Measurements from ENCODE around the gene LEMD1. TPM values are rescaled to one million over a fixed set of nuclear protein-coding genes. Genes with fewer than 3 reads are reported as not detected.

The LEMD1 gene
- total and polyA plus RNA-seq, 3 experiments from 2014 or later, result 0.55 TPM; not detected in 2

DNA sequence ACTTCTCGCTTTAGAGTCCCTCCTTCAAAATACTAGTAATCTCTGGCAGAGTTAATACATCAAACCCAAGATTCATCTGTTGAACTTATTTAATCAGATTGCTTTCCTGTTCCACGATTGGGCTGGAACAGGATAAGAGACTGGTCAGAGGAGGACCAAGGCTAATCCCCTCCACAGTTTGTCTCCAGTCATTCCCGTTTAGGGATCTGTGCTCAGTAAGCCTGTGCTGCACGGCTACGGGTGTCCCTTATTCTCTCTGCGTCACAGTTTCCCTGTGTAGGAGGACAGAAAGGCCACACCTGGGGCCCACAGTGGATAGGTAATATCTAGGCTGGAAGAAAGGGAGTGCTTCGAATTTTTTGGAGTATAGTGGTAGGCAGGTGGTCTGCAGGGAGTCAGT is 83.8 kb downstream of the LEMD1 start:
- Mint-ChIP-seq H3K4me1 (peaks cover 0 to 7% (median 7%) of the 10 kb centered on the region in 3 donors), H3K27ac (no peak overlapping the region)

DNA sequence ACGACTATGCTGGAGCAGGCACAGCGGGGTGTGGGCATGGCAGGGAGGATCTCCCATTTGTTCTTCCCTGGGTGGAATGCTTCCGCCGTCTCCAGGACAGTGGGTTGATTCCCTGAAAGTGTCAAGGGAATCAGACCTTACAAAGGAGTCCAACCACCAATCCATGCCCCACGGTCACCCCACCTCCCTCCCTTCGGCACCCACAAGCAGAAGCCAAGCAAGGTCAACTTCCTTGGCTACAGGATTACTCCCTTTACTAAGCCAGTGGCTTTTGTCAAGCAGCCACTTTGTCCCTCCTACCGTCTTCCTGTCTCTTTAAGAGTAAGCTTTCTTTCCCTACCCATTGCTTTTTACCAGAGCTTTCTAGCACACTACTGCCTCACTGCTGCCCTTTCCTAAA is 84.4 kb downstream of the LEMD1 start:
- Mint-ChIP-seq H3K9me3 (no peaks in the 10 kb centered on the region), H3K27me3 (peaks cover 5 to 12% of the 10 kb centered on the region in 2 donors), H3K4me1 (peaks cover 0 to 5% (median 3%) of the 10 kb centered on the region in 3 donors), H3K27ac (no peak overlapping the region), H3K36me3 (no peaks in the 10 kb centered on the region), H3K4me3 (no peak overlapping the region)
- no peaks in the 10 kb centered on the region for H3K9me3 ChIP-seq (ENCODE audit: low read length)
- no peak overlapping the region for H3K27ac ChIP-seq (ENCODE audit: low read depth, low read length)
- H3K4me1 ChIP-seq (ENCODE audit: insufficient read depth, low read length), result no peaks in the 10 kb centered on the region
- ChIA-PET POLR2A (no interaction called here), CTCF (interaction anchor here (0.7 to 40.7 kb wide), 11 partner anchors 8 to 321 kb away, joined by 3 to 1351 read pairs (median 4); partner anchors contain the start of gene KLHDC8A)
- peaks cover 3% of the 10 kb centered on the region for H3K27me3 ChIP-seq (ENCODE audit: insufficient read depth, low read length, poor library complexity, severe bottlenecking)
- H3K4me3 ChIP-seq (ENCODE audit: low read length), result no peak overlapping the region
- no peaks in the 10 kb centered on the region for H3K36me3 ChIP-seq (ENCODE audit: insufficient read depth, low read length)
- DNase-seq, result no peak

More for the DNA sequence above, 83.8 kb downstream of the LEMD1 start:
- Mint-ChIP-seq H3K4me3 (no peak overlapping the region), H3K36me3 (no peaks in the 10 kb centered on the region), H3K9me3 (no peaks in the 10 kb centered on the region), H3K27me3 (peaks cover 10 to 18% of the 10 kb centered on the region in 2 donors)
- peaks cover 8% of the 10 kb centered on the region for H3K27me3 ChIP-seq (ENCODE audit: insufficient read depth, low read length, poor library complexity, severe bottlenecking)
- no peaks in the 10 kb centered on the region for H3K36me3 ChIP-seq (ENCODE audit: insufficient read depth, low read length)
- no peak for DNase-seq
- ChIA-PET CTCF (interaction anchor here (1.3 to 40.7 kb wide), 5 partner anchors 11 to 186 kb away, joined by 3 to 1351 read pairs (median 41); no protein-coding TSS in a partner anchor), POLR2A (no interaction called here)
- H3K4me1 ChIP-seq (ENCODE audit: insufficient read depth, low read length), result no peaks in the 10 kb centered on the region
- no peaks in the 10 kb centered on the region for H3K9me3 ChIP-seq (ENCODE audit: low read length)
- H3K27ac ChIP-seq (ENCODE audit: low read depth, low read length), result no peak overlapping the region
- no peak overlapping the region for H3K4me3 ChIP-seq (ENCODE audit: low read length)

DNA sequence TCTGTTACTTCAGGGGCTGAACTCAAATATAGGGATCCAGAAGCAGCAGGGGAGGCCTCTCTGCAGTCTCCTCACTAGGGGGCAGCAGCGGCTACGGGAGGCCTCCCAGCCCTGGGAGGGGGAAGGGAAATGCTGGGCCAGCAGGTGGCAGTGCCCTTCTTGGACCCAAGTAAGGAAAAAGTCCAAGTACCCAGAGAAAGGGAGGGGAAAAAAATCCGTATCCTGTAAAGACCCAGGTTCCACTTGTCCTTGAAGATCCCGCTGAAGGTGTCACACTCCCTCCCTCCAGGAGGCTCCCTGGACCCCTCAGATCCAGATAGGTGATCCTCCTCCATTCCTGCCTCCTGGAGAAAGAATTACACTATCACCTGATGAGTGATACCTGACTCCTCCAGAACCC is 86.2 kb downstream of the LEMD1 start:
- no peak overlapping the region for H3K4me3 ChIP-seq (ENCODE audit: low read length)
- ChIA-PET POLR2A (interaction anchor here (0.5 to 0.6 kb wide), 2 partner anchors 16 to 100 kb away, joined by 3 to 5 read pairs; no protein-coding TSS in a partner anchor), CTCF (interaction anchor here (0.6 to 40.7 kb wide), 18 partner anchors 9 to 323 kb away, joined by 3 to 1351 read pairs (median 4); partner anchors contain the start of genes KLHDC8A and NUAK2)
- Mint-ChIP-seq H3K36me3 (peaks cover 0 to under 1% (median 0%) of the 10 kb centered on the region in 3 donors), H3K4me1 (peaks cover 0 to 2% (median 0%) of the 10 kb centered on the region in 3 donors), H3K9me3 (no peaks in the 10 kb centered on the region), H3K27ac (no peak overlapping the region), H3K27me3 (peaks cover 0 to 10% of the 10 kb centered on the region in 2 donors), H3K4me3 (no peak overlapping the region)
- no peaks in the 10 kb centered on the region for H3K4me1 ChIP-seq (ENCODE audit: insufficient read depth, low read length)
- H3K9me3 ChIP-seq (ENCODE audit: low read length), result no peaks in the 10 kb centered on the region
- H3K27me3 ChIP-seq (ENCODE audit: insufficient read depth, low read length, poor library complexity, severe bottlenecking), result no peaks in the 10 kb centered on the region
- peak; percentile 63 to 83 (median 64) for DNase-seq
- H3K27ac ChIP-seq (ENCODE audit: low read depth, low read length), result no peak overlapping the region
- H3K36me3 ChIP-seq (ENCODE audit: insufficient read depth, low read length), result no peaks in the 10 kb centered on the region

DNA sequence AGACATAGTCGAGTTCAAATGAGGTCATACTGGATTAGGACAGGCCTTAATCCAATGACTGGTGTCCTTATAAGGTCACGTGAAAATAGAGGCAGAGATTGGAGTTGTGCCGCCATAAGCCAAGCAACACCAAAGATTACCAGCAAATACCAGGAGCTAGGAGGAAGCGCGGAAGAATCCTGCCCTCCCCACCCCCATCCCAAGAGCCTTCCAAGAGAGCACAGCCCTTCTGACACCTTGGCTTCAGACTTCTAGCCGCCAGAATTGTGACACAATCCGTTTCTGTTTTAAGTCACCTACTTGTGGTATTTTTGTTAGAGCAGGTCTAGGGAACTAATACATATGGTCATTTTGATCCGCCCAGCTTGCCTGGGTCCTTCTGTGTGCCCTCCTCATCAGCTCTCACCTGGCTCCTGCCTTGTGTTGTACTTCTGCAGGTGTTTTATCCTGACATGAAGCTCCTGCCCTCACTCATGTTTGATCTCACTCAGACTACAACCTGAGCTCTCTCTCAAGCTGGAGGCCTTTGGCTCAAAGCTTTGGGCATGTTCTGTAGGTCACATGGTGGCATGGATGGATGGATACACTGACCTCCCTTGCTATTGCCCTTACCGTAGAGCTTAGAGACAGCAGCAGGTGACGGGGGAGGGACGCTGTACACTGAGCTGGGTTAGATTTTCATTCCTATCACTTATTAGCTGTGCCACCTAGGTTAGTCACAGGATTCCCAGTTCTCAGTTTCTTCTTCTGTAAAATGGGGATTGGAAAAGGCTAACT is 89.7 kb downstream of the LEMD1 start:
- Mint-ChIP-seq H3K27ac (no peak overlapping the region), H3K9me3 (no peaks in the 10 kb centered on the region), H3K4me1 (peaks cover 0 to 2% (median 0%) of the 10 kb centered on the region in 3 donors), H3K4me3 (no peak overlapping the region), H3K27me3 (peaks cover 4 to 6% of the 10 kb centered on the region in 2 donors), H3K36me3 (peaks cover 0 to 3% (median 0%) of the 10 kb centered on the region in 3 donors)
- ChIA-PET POLR2A (interaction anchor here (1.0 kb wide), 1 partner anchor 59 kb away, joined by 5 read pairs; no protein-coding TSS in a partner anchor), CTCF (interaction anchor here (0.7 to 40.7 kb wide), 6 partner anchors 10 to 193 kb away, joined by 3 to 1351 read pairs (median 6); partner anchors contain the start of gene NUAK2)
- Histone ChIP-seq H3K27me3 (ENCODE audit: insufficient read depth, low read length, poor library complexity, severe bottlenecking) (peaks cover 5% of the 10 kb centered on the region), H3K9me3 (ENCODE audit: low read length) (no peaks in the 10 kb centered on the region), H3K4me3 (ENCODE audit: low read length) (no peak overlapping the region), H3K27ac (ENCODE audit: low read depth, low read length) (no peak overlapping the region), H3K4me1 (ENCODE audit: insufficient read depth, low read length) (no peaks in the 10 kb centered on the region), H3K36me3 (ENCODE audit: insufficient read depth, low read length) (no peaks in the 10 kb centered on the region)
- DNase-seq, result no peak

Other genes starting within 250 kb of the LEMD1 start
- 10 to 100 TPM; 12.9 to 13.4 TPM for gene DSTYK, start 210.4 kb downstream of the LEMD1 start, total RNA-seq
- 8.6 TPM for gene DSTYK, start 210.4 kb downstream of the LEMD1 start, polyA plus RNA-seq
- gene TMCC2, start 194.1 kb downstream of the LEMD1 start, total RNA-seq, result 1 to 10 TPM; 7.1 to 8.4 TPM
- gene TMCC2, start 194.1 kb downstream of the LEMD1 start, polyA plus RNA-seq, result 1.4 TPM
- 1 to 10 TPM; 4.5 to 4.7 TPM for gene NUAK2, start 100.3 kb downstream of the LEMD1 start, total RNA-seq
- gene NUAK2, start 100.3 kb downstream of the LEMD1 start, polyA plus RNA-seq, result 32.1 TPM
- not detected for gene KLHDC8A, start 65.1 kb downstream of the LEMD1 start, total RNA-seq
- gene KLHDC8A, start 65.1 kb downstream of the LEMD1 start, polyA plus RNA-seq, result not detected
- under 1 TPM in 1 of 2 experiments, not detected in 1; 0.09 TPM for gene BLACAT1, start 34.0 kb upstream of the LEMD1 start, total RNA-seq
- not detected for gene BLACAT1, start 34.0 kb upstream of the LEMD1 start, polyA plus RNA-seq
- gene CDK18, start 82.6 kb upstream of the LEMD1 start, total RNA-seq, result 1 to 10 TPM; 1.4 to 1.6 TPM
- 0.43 TPM for gene CDK18, start 82.6 kb upstream of the LEMD1 start, polyA plus RNA-seq
- gene ELK4, start 210.0 kb upstream of the LEMD1 start, total RNA-seq, result 10 to 100 TPM; 83.3 to 88.7 TPM
- gene ELK4, start 210.0 kb upstream of the LEMD1 start, polyA plus RNA-seq, result 6.1 TPM